NCI-H2171 (cell line): Measurements from ENCODE around the gene IL18BP.

ENCODE experiments used
- DNase-seq: peaks from one replicate; lab custom pipeline; 2025; lab: John Stamatoyannopoulos, UW

The IL18BP gene

DNA sequence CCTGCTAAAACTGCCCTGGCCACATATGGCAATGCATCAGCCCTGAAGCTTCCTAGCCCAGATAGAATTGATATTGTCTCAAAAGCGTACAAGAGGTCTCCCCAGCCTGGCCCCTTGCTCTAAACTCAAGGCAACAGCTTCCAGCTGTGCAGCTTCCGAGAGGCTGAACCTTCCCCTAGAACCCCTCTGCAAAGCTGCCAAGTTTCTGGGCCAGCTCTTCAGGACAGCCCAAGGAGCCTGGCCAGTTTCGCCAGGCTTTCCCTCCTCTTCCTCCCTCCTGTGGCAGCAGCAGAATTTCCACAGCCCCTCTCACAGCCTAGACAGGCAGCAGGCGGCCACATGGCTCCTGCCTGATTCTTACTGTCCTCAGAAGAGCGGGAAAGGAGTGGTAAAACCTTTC is 47.1 kb downstream of the IL18BP start:
- DNase-seq: no peak

DNA sequence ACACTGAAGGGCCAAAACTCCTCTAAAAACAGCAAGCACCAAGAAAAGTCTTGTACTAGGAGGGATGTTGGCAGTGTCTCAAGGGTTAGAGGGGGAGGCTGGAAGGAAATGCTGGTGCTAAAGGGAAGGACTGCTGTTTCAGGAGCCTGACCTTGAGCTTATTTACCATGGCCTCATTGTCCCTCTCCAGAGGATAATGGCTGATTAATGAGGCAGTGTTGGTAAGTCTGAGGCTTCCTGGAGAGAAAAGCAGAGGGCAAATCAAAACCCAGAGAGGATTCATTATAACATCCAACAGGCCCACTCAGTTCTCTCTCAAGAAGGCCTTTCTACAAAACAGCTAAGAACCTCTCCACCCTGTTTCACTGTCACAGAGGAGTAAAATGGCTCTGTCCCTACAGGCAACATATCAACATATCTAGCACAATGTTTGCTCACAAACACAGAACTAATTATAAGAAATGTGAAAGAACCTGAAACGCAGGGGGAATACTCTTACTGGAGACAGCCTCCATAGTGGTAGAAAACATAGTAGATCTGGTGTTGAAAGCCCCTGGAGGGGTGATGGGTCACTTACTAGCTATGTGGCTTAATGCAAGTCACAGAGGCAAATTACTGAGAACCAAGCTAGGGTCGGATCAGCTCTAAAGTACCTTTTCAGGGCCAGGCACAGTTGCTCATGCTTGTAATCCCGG is 50.2 kb downstream of the IL18BP start:
- DNase-seq: no peak
